ENCODE results near the gene MRPL54.

The MRPL54 gene

GRCh38 chr19:3816566-3817218 lies 54.2 kb downstream of the MRPL54 start:
- Mint-ChIP-seq H3K27ac (no peak overlapping the region), H3K4me1 (peaks cover 5% of the 10 kb centered on the region), H3K36me3 (ENCODE audit: low read depth) (no peaks in the 10 kb centered on the region), H3K9me3 (no peaks in the 10 kb centered on the region), H3K27me3 (ENCODE audit: low read depth) (peaks cover 10% of the 10 kb centered on the region), H3K4me3 (no peak overlapping the region)
- TF ChIP-seq CTCF (IDR thresholded peaks at IDR 0.05; ENCODE audit: unreplicated experiment in 3 of 3) = no peak

All from nephron (organoid).